ENCODE measurements around the gene UMAD1.

GRCh38 chr7:7861211-7861633, 220.7 kb downstream of the UMAD1 start:
- no peak for TF ChIP-seq POLR2AphosphoS5 (IDR thresholded peaks at IDR 0.05; ENCODE audit: insufficient read depth in 1 of 2, low read depth in 1 of 2)
- TF ChIP-seq, protein P1, sequence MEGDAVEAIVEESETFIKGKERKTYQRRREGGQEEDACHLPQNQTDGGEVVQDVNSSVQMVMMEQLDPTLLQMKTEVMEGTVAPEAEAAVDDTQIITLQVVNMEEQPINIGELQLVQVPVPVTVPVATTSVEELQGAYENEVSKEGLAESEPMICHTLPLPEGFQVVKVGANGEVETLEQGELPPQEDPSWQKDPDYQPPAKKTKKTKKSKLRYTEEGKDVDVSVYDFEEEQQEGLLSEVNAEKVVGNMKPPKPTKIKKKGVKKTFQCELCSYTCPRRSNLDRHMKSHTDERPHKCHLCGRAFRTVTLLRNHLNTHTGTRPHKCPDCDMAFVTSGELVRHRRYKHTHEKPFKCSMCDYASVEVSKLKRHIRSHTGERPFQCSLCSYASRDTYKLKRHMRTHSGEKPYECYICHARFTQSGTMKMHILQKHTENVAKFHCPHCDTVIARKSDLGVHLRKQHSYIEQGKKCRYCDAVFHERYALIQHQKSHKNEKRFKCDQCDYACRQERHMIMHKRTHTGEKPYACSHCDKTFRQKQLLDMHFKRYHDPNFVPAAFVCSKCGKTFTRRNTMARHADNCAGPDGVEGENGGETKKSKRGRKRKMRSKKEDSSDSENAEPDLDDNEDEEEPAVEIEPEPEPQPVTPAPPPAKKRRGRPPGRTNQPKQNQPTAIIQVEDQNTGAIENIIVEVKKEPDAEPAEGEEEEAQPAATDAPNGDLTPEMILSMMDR (IDR thresholded peaks at IDR 0.05) = no peak

Data from vagina (tissue), 2 donors.